GM18873 (cell line): ENCODE results near the gene LAMC2.
"Not testable (repeated sequence)": the region's sequence is repeated elsewhere in the genome, so short reads cannot be mapped to it uniquely, and the experiment has no call there.

Source experiments
- ATAC-seq: cut with Tn5 transposase; IDR thresholded peaks from one replicate; pipeline ENCODE4 v1.9.1; 2021; ENCODE audit warnings: mild to moderate bottlenecking, moderate library complexity, moderate number of reproducible peaks; ENCODE audit not compliant: unreplicated experiment, low FRiP score

LAMC2 gene

DNA sequence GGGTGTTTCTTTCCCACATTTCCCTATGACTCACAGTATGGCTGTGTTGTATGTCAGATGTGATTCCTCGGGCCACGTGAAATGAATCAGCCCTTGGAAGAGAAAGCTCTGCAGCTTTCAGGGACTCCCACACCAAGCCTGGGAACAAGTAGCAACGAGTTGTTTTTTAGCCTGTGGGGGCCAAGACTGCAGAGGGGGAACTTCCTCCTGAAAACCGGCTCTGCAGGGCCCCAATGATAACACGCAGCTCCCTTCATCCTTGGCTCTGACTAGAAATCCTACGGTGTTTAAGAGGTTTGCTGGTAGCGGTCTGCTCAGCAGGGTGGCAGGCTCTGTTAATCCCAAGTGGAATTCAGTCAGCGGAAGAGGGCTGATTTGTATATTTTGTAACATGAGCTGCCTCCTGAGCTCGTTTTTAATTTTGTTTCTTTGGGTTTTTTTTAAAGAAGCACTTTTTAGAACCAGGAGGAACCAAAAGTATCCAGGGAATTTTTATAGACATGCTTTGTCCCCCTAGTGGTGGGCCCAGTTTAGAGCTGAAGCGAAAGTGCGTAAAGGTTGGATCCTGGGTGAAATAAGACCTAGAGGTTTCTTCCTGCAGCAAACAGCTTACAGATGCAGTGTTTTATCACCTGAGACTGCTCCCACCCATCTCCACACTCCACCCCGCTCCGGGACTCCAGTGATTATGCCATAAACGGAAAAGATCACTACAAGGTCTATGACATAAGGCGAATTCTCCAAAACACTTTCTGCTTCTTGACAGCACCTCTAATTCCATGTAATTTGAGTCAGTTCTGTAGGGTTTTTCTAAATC is 48.8 kb downstream of the LAMC2 start:
- no peak for ATAC-seq

DNA sequence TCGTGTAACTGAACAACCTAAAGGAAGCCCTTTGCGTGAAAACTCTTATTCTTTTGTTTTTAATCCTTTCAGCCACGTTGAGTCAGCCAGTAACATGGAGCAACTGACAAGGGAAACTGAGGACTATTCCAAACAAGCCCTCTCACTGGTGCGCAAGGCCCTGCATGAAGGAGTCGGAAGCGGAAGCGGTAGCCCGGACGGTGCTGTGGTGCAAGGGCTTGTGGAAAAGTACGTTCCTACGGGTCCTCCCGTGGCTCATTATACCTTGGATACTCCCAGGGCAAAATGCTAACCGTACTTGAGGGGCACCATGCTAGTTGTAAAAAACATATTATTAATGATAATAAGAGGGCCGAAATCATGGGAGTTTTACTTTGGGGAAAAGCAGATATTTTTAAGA is 49.4 kb downstream of the LAMC2 start:
- no peak for ATAC-seq

DNA sequence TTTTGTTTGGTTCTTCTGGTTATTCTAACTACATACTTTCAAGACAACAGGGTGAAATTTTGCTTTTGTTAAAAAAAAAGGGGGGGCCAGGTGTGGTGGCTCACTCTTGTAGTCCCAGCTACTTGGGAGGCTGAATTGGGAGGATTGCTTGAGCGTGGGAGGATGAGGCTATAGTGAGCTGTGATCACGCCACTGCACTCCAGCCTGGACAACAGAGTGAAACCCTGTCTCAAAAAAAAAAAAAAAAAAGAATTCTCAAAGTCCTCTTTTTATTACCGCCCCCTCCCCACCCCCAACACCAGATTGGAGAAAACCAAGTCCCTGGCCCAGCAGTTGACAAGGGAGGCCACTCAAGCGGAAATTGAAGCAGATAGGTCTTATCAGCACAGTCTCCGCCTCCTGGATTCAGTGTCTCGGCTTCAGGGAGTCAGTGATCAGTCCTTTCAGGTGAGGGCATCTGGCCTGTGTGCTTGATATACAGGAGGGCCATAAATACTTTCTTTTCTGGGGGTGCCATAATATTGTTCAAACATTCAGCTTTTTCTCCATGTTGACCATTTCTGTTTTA is 50.2 kb downstream of the LAMC2 start:
- ATAC-seq, result no peak

GRCh38 chr1:183237046-183237445 is 51.0 kb downstream of the LAMC2 start:
- no peak for ATAC-seq

GRCh38 chr1:183238071-183238470 is 52.0 kb downstream of the LAMC2 start:
- ATAC-seq, result no peak

- ATAC-seq, result no peak
Measured at GRCh38 chr1:183239220-183239742, 53.2 kb downstream of the LAMC2 start.

- no peak for ATAC-seq
Measured at GRCh38 chr1:183239793-183240525, 53.9 kb downstream of the LAMC2 start.

DNA sequence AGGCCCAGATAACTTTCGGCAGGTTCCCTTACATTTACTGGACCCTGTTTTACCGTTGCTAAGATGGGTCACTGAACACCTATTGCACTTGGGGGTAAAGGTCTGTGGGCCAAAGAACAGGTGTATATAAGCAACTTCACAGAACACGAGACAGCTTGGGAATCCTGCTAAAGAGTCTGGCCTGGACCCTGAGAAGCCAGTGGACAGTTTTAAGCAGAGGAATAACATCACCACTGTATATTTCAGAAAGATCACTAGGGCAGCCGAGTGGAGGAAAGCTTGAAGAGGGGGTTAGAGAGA is 54.4 kb downstream of the LAMC2 start:
- ATAC-seq, result no peak

DNA sequence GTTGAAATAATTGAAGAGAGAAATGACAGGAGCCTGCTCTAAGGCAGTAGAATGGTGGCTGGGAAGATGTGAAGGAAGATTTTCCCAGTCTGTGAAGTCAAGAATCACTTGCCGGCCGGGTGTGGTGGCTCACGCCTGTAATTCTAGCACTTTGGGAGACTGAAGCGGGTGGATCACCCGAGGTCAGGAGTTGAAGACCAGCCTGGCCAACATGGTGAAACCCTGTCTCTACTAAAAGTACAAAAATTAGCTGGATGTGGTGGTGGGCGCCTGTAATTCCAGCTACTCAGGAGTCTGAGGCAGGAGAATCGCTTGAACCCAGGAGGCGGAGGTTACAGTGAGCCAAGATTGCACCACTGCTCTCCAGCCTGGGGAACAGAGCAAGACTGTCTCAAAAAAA is 54.8 kb downstream of the LAMC2 start:
- ATAC-seq, result not testable (repeated sequence)

DNA sequence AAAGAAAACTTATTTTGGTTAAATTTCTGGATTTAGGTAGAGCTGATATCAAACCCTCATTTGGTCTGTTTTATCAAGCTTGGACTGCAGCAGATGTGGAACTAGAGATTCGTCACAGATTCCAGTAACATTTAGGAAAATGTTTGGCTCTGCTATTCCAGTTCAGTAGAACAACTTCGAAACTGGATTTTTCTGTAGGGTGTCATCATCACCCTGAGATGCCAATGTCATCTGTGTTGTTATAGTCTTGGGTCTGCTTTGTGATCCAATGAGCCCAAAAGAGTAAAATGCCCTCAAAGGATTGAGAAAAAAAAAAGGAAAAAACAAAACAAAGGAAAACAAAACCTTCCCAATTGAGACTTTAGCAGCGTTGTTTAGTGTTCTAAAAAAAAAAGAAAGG is 55.4 kb downstream of the LAMC2 start:
- no peak for ATAC-seq

- no peak for ATAC-seq
Measured at GRCh38 chr1:183242556-183242955, 56.5 kb downstream of the LAMC2 start.

- ATAC-seq, result no peak
Measured at GRCh38 chr1:183243161-183244050, 57.3 kb downstream of the LAMC2 start.

DNA sequence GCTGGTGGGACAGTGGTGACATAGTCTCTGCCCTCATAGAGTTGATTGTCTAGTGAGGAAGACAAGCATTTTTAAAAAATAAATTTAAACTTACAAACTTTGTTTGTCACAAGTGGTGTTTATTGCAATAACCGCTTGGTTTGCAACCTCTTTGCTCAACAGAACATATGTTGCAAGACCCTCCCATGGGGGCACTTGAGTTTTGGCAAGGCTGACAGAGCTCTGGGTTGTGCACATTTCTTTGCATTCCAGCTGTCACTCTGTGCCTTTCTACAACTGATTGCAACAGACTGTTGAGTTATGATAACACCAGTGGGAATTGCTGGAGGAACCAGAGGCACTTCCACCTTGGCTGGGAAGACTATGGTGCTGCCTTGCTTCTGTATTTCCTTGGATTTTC is 58.4 kb downstream of the LAMC2 start:
- ATAC-seq, result no peak

- ATAC-seq, result no peak
Measured at GRCh38 chr1:183245357-183245756, 59.3 kb downstream of the LAMC2 start.

- no peak for ATAC-seq
Measured at GRCh38 chr1:183246436-183246835, 60.4 kb downstream of the LAMC2 start.

DNA sequence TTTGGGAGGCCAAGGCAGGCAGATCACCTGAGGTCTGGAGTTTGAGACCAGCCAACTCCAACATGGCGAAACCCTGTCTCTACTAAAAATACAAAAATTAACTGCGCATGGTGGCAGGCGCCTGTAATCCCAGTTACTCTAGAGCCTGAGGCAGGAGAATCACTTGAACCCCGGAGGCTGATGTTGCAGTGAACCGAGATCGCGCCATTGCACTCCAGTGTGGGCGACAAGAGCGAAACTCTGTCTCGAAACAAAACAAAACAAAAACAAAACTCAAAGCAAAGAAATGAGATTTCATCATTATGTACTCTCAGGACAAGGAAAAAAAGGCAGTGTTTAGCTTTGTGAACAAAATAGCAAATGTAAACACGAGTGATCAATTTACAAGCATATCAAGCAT is 61.0 kb downstream of the LAMC2 start:
- no peak for ATAC-seq

GRCh38 chr1:183247484-183247883 is 61.4 kb downstream of the LAMC2 start:
- ATAC-seq, result no peak

DNA sequence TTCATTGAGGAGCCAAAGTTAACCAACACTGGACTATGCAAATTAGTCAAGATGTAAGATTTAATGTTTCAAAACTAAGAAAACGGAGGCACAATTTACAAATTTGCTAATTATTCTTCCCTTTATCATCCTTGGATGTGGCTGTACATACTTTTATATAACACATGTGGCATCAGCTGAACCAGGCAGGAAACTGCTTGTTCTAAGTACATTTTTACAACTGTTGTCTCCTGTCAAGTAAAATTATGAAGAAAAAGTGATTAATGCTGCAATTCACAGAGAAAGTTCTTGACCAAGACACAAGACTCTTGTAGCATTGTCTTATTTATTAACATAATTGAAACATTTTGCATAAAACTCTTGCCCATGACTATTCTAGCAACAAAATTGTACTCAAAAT is 61.9 kb downstream of the LAMC2 start:
- no peak for ATAC-seq

DNA sequence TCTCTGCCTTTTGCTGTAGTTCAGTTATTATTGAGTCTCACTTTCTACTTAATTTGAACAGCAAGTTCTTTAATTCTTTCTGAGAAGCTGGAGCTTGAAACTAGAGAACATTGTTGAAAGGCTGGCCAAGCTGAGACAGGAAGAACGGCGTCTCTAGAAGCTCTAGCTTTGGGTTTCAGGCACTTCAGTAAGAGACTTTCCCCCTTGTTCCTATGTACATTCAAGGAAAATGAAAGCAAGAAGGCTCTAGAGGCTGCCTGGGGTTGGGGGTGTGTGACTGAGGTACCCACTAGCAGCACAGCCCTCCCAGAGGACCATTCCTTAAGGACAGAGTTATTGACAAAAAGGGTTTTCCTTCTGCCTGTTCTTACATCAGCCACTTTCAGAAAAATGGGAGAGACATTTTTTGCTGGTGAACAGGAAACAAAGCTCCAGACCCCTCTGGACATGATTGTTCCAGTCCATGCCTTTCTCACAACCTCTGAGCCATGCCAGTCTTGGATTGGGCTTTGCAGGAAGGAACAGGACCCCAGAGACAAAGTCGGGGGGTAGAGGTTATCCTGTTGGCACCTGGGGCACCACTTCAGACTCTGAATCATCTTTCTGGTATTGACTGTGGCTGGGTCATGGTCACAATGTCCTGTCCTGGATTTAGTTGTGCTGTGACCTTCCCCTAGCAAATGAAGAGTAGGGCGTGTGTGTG is 63.1 kb downstream of the LAMC2 start:
- no peak for ATAC-seq

DNA sequence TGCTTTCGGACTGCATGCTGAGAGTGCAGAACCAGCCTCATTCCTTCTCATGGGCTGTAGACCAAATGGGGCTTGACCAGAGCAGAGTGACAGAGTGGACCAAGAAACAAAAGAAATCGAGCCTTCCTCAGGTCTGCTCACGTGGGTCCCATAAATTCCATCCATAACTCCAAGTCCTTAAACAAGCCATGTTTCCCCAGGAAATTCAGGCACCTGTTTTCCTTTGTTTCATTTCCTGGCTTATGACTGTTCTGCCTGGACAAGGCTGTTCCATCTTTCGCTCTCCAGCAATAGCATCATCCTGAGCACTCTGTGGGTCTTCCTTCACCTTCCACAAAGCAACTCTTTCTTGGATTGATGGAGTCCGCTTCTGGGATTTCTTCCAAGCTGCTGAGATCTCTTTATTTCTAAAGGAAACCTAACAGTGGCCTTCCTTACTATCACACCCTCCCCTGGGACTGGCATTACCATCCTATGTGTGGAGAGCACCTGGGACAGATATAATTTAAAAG is 63.9 kb downstream of the LAMC2 start:
- ATAC-seq, result no peak
